NB4 (cell line): ENCODE measurements around the gene IBA57.
"Not testable (repeated sequence)": the region's sequence is repeated elsewhere in the genome, so short reads cannot be mapped to it uniquely, and the experiment has no call there.

ENCODE experiments used
- DNase-seq: peaks from one replicate; pipeline ENCODE4 v3.0.0; 2010; ENCODE audit warnings: low read depth
- H3K4me3 ChIP-seq: one replicate; pipeline ENCODE4 v1.5.1; 2011; ENCODE audit warnings: mild to moderate bottlenecking, low read depth, low read length, moderate library complexity
- MAX ChIP-seq: IDR thresholded peaks from 2 replicates; pipeline ENCODE4 v1.6.1; 2011; ENCODE audit warnings: low read depth, low read length
- MYC ChIP-seq: IDR thresholded peaks from 2 replicates; pipeline ENCODE4 v1.6.1; 2011; ENCODE audit warnings: low read depth, low read length
- POLR2A ChIP-seq: IDR thresholded peaks from 2 replicates; pipeline ENCODE4 v1.6.1; 2011; ENCODE audit warnings: mild to moderate bottlenecking; ENCODE audit not compliant: insufficient read length; ENCODE audit errors: extremely low read depth
- TF ChIP-seq, protein P1 (sequence below): IDR thresholded peaks from one replicate; pipeline ENCODE4 v1.5.1; 2012; ENCODE audit warnings: low read depth, low read length

The IBA57 gene

DNA sequence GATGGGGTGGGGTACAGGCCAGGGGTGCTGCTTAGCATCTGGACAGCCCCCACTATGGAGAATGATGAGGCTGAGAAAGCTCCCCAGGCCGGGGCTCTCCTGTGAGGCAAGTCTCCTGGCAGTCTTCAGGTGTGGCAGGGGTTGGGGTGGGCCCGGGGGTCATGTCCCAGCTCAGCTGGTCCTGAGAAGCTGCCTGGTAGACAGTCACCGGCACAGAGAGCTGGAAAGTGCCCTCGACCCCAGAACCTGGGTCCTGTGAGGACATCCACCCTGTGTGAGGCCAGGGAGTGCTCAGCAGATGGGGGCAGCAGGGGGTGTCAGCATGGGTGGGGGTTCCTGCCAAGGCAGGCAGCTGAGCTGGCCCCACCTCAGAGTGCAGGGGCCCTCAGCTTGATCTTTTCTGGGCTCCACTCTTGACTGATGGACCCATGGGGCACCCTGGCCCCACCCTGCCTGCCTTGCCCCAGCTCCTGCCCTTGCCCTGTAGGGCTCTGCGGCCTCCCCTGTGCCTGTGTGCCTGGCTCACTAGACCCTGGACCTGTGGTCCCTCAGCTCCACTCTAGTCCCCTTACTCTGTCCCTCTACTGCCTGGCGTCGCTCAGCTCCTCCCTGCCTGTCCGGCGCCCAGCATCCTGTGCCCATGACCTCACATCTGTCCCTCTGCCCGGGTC lies 5.8 kb downstream of the IBA57 start:
- DNase-seq = no peak

DNA sequence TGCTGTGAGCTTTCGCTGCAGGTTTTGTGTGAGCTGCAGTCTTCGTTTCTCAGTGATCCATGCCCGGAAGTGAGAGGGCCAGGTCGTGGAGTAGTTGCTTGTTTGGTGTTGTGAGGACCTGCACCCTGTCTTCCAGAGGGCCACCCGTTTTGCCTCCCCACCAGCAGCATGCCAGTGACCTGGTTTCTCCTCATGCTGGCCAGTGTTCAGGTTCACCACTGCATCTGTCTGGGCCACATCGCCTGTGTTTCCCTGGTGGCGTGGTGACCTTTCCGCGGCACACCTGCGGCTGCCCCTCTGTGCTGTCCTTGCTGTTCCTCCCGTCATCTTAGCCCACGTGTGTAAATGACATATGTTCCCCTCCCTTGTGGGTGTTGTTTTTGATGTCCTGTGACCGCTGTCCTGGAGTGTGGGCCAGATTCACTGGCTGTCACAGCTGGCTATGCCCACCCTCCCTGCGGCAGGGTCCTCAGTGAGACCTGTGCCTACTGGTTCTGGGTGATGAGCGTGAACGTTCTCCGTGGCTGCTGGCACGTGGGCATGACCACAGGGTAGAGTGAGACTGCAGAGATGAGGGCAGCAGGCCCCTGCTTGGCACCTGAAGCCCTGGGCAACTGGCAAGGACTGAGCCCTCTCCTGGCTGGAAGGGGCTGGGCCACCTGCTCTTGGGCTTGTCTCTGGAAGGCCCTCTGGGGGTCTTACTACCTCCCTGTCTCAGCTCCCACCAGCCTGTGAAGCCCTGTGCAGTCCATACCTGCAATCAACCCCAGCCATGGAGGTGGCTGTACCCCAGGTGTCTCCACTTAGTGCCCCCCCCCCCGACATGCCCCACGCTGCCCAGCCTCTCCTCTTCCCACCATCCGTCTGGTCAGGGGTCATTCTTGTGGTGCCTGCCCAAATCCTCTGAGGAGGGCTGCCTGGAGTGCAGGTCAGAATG lies 7.3 kb downstream of the IBA57 start:
- DNase-seq = no peak
- TF ChIP-seq MYC = no peak
- TF ChIP-seq MAX = no peak
- TF ChIP-seq, protein P1, sequence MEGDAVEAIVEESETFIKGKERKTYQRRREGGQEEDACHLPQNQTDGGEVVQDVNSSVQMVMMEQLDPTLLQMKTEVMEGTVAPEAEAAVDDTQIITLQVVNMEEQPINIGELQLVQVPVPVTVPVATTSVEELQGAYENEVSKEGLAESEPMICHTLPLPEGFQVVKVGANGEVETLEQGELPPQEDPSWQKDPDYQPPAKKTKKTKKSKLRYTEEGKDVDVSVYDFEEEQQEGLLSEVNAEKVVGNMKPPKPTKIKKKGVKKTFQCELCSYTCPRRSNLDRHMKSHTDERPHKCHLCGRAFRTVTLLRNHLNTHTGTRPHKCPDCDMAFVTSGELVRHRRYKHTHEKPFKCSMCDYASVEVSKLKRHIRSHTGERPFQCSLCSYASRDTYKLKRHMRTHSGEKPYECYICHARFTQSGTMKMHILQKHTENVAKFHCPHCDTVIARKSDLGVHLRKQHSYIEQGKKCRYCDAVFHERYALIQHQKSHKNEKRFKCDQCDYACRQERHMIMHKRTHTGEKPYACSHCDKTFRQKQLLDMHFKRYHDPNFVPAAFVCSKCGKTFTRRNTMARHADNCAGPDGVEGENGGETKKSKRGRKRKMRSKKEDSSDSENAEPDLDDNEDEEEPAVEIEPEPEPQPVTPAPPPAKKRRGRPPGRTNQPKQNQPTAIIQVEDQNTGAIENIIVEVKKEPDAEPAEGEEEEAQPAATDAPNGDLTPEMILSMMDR = no peak
- TF ChIP-seq POLR2A = no peak
- H3K4me3 ChIP-seq = no peak overlapping the region

More for the DNA sequence above, 5.8 kb downstream of the IBA57 start:
- H3K4me3 ChIP-seq = no peak overlapping the region
- TF ChIP-seq, protein P1 = no peak
- no peak for TF ChIP-seq POLR2A

DNA sequence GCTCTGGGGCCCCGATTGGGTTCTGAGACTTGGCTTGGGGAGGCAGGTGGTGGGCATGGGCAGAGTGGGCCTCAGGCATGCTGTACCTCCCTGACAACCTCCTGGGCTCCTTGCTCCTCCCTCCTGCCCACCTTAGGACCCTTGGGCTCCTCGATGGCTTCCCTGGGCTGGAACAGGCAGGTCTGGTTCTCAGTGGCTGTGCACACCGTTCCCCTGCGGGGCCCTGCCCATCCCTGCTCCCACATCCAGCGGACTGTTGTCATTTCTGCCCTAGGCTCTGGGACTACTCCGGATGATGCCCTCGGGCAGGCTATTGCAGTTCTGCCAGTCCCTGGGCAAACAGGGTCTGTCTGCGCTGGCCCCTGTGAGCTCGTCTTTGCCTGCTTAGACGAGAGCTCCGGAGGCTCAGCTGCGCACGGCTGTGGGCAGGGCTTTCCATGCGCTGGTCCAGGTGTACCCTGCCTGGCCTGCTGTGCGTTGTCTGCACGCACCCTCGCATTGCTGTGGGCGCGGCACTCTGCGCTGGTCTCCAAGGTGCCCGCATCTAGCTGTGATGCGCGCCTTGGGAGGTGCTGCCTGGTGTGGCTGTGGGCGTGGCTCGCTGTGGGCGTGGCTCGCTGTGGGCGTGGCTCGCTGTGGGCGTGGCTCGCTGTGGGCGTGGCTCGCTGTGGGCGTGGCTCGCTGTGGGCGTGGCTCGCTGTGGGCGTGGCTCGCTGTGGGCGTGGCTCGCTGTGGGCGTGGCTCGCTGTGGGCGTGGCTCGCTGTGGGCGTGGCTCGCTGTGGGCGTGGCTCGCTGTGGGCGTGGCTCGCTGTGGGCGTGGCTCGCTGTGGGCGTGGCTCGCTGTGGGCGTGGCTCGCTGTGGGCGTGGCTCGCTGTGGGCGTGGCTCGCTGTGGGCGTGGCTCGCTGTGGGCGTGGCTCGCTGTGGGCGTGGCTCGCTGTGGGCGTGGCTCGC lies 8.2 kb downstream of the IBA57 start:
- H3K4me3 ChIP-seq, DNase-seq: not testable (repeated sequence)

DNA sequence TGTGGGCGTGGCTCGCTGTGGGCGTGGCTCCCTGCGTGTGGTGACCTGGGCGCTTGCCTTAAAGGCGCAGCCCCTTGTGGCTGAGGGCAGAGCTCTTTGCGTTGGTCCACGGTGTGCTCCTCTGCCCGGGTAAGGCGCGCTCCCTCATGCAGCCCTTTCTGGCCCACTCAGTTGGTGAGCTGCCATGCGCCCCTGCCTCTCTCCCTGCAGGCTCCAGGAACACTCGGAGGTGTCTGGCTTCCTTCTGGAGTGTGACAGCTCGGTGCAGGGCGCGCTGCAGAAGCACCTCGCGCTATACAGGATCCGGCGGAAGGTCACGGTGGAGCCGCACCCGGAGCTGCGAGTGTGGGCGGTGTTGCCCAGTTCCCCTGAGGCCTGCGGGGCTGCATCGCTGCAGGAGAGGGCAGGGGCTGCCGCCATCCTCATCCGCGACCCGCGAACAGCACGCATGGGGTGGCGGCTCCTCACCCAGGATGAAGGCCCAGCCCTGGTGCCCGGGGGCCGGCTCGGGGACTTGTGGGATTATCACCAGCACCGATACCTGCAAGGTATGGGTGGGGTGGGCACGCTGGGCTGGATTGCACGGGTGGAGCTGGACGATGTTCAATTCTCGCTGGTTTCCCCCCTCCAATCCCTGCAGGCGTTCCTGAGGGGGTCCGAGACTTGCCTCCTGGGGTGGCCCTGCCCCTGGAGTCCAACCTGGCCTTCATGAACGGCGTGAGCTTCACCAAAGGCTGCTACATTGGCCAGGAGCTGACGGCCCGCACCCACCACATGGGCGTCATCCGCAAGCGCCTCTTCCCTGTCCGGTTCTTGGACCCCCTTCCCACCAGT lies 9.1 kb downstream of the IBA57 start:
- DNase-seq = no peak
- H3K4me3 ChIP-seq = no peak overlapping the region
- TF ChIP-seq POLR2A (no peak), MAX (no peak), MYC (no peak)
- TF ChIP-seq, protein P1 = no peak

GRCh38 chr1:228175316-228176023 lies 9.9 kb downstream of the IBA57 start:
- no peak for DNase-seq
- TF ChIP-seq MYC = no peak
- no peak for TF ChIP-seq MAX
- TF ChIP-seq, protein P1 = no peak
- no peak for TF ChIP-seq POLR2A
- no peak overlapping the region for H3K4me3 ChIP-seq
